Subcutaneous abdominal adipose tissue (tissue), 5 donors: ENCODE results near the gene B4GALT2.

Experiments
- H3K27ac ChIP-seq: one replicate; pipeline ENCODE4 v1.7.0; 2013; ENCODE audit warnings: low read depth, mild to moderate bottlenecking, inconsistent platforms, low read length, moderate library complexity
- H3K27me3 ChIP-seq, 5 donors: one replicate each; pipeline ENCODE4 v1.7.0; 2013; ENCODE audit warnings: low read length in 5 of 5, inconsistent platforms in 1 of 5; ENCODE audit not compliant: control insufficient read depth in 5 of 5, insufficient read depth in 4 of 5
- H3K36me3 ChIP-seq, 5 donors: one replicate each; pipeline ENCODE4 v1.7.0; 2013; ENCODE audit warnings: low read length in 5 of 5; ENCODE audit not compliant: control insufficient read depth in 5 of 5, insufficient read depth in 5 of 5
- H3K4me1 ChIP-seq, 5 donors: one replicate each; pipeline ENCODE4 v1.7.0; 2013; ENCODE audit warnings: low read length in 5 of 5, mild to moderate bottlenecking in 3 of 5, moderate library complexity in 1 of 5; ENCODE audit not compliant: control insufficient read depth in 5 of 5, insufficient read depth in 5 of 5
- H3K4me3 ChIP-seq, 5 donors: one replicate each; pipeline ENCODE4 v1.7.0; 2013; ENCODE audit warnings: low read length in 5 of 5, low read depth in 1 of 5
- H3K9ac ChIP-seq, 5 donors: one replicate each; pipeline ENCODE4 v1.7.0; 2013; ENCODE audit warnings: low read length in 5 of 5, mild to moderate bottlenecking in 4 of 5, moderate library complexity in 3 of 5
- H3K9me3 ChIP-seq, 5 donors: one replicate each; pipeline ENCODE4 v1.7.0; 2013; ENCODE audit warnings: low read length in 5 of 5; ENCODE audit not compliant: control insufficient read depth in 5 of 5
- donor health status: healthy.
- donor health status: healthy.
- donor health status: healthy.
- donor health status: healthy.
- donor health status: healthy.

Gene B4GALT2

DNA sequence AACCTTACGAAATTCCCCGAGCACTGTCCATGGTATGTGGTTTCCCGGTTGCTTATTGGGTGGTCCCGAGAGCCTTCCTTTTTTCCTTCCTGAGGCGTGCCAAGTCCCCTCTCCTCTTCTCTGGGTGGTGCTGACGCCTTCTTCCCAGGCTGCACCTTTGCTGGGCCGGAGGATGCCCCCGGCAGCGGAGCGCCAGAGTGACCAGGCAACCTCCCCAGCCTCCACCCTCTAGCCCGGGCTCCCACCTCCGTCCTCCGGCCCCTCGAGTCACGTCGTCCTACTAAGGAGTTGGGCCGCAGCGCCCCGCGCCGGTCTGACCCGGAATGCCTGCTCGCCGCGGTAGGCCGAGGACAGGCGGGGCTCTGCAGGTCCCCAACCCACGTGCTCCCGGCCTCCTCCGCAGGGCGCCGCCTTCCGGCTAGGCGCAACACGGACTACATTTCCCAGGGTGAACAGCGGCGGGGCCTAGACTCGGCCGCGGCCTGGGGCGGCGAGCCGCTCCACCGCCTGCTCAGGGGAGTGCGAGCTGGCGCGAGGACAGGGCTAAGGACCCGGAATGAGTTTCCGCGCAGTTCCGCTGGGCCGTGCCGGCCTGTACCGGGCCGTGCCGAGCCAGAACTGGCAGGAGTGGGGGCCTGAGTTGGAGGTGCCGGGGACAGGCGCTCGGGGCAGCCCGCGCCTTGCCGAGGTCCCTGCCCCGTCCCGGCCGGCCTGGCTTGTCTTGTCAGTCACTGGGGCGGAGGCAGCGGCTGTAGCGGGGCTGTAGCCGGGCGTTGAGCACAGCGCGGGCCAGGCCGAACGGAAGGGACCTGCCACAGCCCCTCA lies 32.6 kb upstream of the B4GALT2 start, which contains the start of gene IPO13:
TSS of gene IPO13 (plus strand) at position 715 of the 825 bp plus-strand sequence. CDS start 651 bp downstream, outside the sequence.
- Histone ChIP-seq H3K36me3 (peaks cover 7 to 17% (median 12%) of the 10 kb centered on the region in 5 donors), H3K4me1 (peaks cover 4 to 33% (median 31%) of the 10 kb centered on the region in 5 donors), H3K9ac (peak within 1 kb of the TSS; percentile 89 to 100 (median 96)), H3K27ac (peak within 1 kb of the TSS; percentile 98), H3K27me3 (no peaks in the 10 kb centered on the region), H3K4me3 (peak within 1 kb of the TSS; percentile 90 to 98 (median 93)), H3K9me3 (no peaks in the 10 kb centered on the region)

DNA sequence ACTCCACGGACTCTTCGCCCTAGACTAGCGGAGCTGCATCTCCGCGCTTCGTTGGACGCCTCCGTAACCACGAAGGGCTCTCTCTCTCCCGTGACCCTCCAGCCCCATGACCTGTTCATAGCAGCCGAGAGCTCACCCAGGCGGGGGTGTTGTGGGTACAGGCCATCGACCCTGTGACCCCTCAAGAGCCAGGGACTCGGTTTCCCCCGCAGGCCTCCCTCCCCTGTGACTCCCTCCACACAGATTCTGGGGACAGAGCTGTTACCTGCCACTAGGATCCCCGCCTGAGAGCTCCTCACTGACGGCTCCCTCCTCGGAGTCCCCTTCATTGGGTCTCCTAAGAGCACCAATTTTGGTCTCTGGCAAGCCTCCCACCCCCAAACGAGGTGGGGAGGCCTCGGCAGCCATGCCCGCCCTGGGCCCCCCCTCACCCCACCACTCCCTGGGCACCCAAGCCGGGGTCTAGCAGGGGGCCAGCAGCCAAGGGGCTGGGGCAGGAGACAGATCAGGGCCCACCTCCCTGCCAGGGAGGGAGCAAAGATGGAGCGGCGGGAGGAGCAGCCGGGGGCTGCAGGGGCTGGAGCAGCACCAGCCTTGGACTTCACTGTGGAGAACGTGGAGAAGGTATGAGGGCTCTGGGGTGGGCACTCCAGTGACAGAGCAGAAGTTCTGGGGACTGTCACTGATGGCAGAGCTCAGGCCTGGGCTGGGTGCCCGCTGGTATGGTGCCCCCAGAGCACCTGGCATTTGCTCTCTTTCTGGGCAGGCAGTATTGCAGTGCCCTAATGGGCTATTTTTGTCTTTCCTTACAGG lies 31.7 kb upstream of the B4GALT2 start:
- peaks cover 7 to 17% (median 12%) of the 10 kb centered on the region in 5 donors for H3K36me3 ChIP-seq
- H3K9ac ChIP-seq, result peak overlapping the region; percentile 89 to 100 (median 96)
- H3K4me3 ChIP-seq, result peak overlapping the region; percentile 90 to 98 (median 93)
- H3K27ac ChIP-seq, result peak overlapping the region; percentile 98
- no peaks in the 10 kb centered on the region for H3K27me3 ChIP-seq
- peaks cover 4 to 33% (median 31%) of the 10 kb centered on the region in 5 donors for H3K4me1 ChIP-seq
- no peaks in the 10 kb centered on the region for H3K9me3 ChIP-seq

DNA sequence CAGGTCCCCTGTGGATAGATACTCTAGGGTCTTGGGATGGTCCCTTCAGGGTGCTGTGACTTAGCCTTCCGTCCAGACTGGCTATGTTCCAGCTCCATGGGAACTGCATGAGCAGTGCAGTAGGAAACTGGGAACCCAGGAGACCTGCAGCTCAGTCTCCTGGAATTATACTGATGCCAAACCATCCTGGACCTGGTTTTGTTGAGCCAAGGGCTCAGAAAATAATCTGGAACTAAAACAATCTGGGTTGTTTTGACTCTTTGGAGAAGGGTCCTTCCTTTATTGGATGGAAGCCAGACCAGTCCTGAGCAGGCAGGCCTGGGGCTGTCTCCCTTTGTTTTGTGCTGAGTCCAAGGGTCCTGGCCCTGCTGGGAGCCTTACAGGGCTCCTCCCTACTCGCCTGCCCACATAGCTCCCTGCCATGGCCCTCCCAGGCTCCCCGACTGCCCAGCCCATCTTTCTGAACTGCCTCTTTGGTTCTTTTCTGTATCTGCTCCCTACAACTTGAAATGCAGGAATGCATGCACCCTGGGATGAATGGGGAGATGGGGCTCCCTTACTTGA lies 31.1 kb upstream of the B4GALT2 start:
- peak overlapping the region; percentile 61 to 98 (median 93) for H3K4me3 ChIP-seq
- no peaks in the 10 kb centered on the region for H3K27me3 ChIP-seq
- H3K9me3 ChIP-seq, result no peaks in the 10 kb centered on the region
- no peak overlapping the region for H3K27ac ChIP-seq
- H3K9ac ChIP-seq, result peak overlapping the region; percentile 89 to 100 (median 96)
- peaks cover 4 to 33% (median 31%) of the 10 kb centered on the region in 5 donors for H3K4me1 ChIP-seq
- peaks cover 7 to 18% (median 12%) of the 10 kb centered on the region in 5 donors for H3K36me3 ChIP-seq

DNA sequence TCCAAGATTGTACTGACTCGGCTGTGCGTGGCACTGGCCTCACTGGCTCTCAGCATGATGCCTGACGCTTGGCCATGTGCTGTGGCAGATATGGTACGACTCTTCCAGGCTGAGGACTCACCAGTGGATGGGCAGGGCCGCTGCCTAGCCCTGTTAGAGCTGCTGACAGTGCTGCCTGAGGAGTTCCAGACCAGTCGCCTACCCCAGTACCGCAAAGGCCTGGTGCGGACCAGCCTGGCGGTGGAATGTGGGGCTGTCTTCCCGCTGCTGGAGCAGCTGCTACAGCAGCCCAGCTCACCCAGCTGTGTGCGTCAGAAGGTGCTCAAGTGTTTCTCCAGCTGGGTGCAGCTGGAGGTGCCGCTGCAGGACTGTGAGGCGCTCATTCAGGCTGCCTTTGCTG lies 29.3 kb upstream of the B4GALT2 start:
- Histone ChIP-seq H3K9ac (no peak overlapping the region), H3K4me1 (peaks cover 4 to 33% (median 31%) of the 10 kb centered on the region in 5 donors), H3K9me3 (no peaks in the 10 kb centered on the region), H3K27me3 (no peaks in the 10 kb centered on the region), H3K27ac (no peak overlapping the region), H3K4me3 (no peak overlapping the region), H3K36me3 (peaks cover 7 to 21% (median 12%) of the 10 kb centered on the region in 5 donors)

DNA sequence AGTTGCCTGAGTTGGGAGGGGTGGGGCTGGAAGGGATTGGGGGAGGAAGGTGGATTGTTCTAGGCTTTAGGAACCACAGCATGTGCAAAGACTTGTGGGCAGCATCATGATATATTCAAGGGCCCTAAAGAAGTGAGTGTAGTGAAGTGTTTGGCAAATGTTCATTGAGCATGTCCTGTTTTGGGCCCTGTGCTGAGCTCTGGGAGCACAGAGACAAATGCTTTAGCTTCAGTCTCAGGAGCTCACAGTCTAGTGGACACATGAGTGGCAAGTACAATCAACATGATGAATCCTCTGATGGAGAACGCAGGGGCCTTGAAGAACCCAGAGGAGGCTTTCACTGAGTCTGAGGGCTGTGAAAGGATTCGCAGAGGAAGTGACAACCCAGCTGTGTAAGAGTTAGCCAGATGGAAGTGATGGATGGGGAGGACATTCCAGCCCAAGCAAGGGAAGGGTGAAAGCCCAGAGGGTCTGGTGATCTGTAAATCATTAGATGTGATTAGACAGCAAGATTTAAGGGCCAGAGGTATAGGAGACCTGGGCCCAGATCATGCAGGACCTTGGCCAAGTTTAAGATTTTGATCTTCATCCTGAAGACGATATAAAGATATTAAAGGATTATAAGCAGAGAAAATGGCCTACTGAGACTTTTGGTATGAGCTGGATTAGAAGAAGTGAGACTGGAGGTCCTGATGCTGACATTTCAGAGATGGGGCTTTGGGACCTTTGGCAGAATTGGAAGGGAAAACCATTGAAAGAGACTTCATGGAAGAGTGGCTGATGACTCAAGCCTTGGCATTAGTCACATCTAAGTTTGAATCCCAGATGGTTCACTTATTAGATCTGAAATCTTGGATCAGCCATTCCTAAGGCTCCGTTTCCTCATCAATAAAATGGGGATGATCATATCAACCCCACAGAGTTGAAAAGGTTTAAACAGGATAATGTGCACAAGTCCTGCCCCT lies 27.7 kb upstream of the B4GALT2 start:
- Histone ChIP-seq H3K27ac (no peak overlapping the region), H3K36me3 (peaks cover 7 to 23% (median 14%) of the 10 kb centered on the region in 5 donors), H3K9ac (no peak overlapping the region), H3K4me3 (no peak overlapping the region), H3K4me1 (peaks cover 4 to 23% (median 22%) of the 10 kb centered on the region in 5 donors), H3K9me3 (no peaks in the 10 kb centered on the region), H3K27me3 (no peaks in the 10 kb centered on the region)

DNA sequence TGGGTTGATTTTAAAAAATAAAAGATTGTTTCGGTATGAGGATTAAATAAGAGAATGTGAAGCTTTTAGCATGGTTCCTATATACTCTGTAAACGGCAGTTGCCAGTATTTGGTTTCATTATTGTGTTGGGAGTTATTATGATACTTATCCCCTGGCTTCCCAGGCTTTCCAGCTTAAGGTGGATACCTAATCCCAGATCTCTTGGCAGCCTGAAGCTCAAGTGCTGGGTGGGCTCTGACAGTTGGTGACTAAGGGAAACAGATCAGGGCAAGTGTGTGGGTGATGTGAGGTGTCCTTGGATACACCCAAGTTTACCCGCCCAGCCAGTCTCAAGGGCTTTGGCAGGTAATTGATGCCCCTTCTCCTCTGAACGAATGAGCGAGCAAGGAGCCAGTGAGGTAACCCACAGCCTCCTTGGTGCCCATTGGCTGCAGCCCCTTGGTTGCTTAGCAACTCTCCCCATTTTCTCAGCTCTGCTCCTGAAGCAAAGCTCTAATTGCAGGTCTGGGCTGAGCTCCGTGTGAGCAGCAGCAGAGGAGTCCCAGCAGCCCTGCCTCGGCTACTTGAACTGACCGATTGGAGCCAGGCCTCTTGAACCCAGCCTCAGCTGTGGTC lies 26.2 kb upstream of the B4GALT2 start:
- Histone ChIP-seq H3K4me3 (no peak overlapping the region), H3K27ac (no peak overlapping the region), H3K9ac (peak overlapping the region in 1 of 5 donors; percentile 16), H3K27me3 (no peaks in the 10 kb centered on the region), H3K4me1 (peaks cover under 1 to 11% (median 11%) of the 10 kb centered on the region in 5 donors), H3K36me3 (peaks cover 7 to 38% (median 30%) of the 10 kb centered on the region in 5 donors), H3K9me3 (no peaks in the 10 kb centered on the region)

DNA sequence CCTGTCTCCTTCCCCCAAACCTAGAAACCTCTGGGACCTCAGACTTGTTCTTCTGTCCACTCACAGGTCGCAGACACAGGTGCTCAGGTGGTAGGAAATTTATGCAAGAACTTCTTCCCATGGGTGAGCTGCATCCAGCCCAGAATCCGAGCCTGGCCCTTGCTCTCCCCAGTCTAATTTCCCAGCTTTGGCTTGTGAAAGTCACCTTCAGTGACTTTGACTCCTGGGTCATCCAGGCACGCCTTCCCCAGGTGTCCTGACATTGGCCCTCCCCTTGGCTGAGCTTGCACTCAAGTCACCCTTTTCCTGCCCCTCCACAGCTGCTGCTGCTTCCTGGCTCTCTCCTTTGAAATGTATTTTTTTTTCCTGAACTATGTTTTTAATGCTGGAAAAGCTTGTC lies 25.6 kb upstream of the B4GALT2 start:
- Histone ChIP-seq H3K9ac (peak overlapping the region in 1 of 5 donors; percentile 16), H3K27me3 (no peaks in the 10 kb centered on the region), H3K27ac (no peak overlapping the region), H3K9me3 (no peaks in the 10 kb centered on the region), H3K4me1 (peaks cover 0 to 6% (median 6%) of the 10 kb centered on the region in 5 donors), H3K4me3 (no peak overlapping the region), H3K36me3 (peaks cover 7 to 43% (median 35%) of the 10 kb centered on the region in 5 donors)

DNA sequence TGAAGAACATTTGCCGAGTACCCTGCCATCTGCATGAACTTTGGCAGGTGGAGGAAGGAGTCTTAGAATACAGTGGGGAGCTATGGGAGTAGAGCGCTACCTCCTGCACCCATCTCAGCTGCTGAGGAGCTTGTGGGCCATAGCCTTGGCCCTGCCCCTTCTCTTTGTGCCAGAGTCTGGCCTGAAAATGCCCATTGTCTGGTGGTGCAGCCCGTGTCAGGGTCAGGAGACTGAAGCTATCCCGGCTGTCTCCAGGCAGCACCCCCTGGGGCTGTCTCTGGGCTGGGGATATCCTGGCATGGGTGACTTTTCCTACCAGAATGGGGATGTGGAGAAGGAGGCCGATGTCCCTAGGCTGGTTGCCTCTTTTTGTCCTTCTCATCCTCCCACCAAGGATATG lies 25.0 kb upstream of the B4GALT2 start:
- H3K4me3 ChIP-seq, result no peak overlapping the region
- no peak overlapping the region for H3K27ac ChIP-seq
- no peaks in the 10 kb centered on the region for H3K9me3 ChIP-seq
- no peak overlapping the region for H3K9ac ChIP-seq
- peaks cover 0 to 2% (median 0%) of the 10 kb centered on the region in 5 donors for H3K4me1 ChIP-seq
- peaks cover 7 to 50% (median 42%) of the 10 kb centered on the region in 5 donors for H3K36me3 ChIP-seq
- no peaks in the 10 kb centered on the region for H3K27me3 ChIP-seq
